ENCODE measurements around the gene OLFML3. TPM values are rescaled to one million over a fixed set of nuclear protein-coding genes. Genes with fewer than 3 reads are reported as not detected.

Gene OLFML3
- total RNA-seq, 1 donor from 2014 or later = 1.6 TPM

DNA sequence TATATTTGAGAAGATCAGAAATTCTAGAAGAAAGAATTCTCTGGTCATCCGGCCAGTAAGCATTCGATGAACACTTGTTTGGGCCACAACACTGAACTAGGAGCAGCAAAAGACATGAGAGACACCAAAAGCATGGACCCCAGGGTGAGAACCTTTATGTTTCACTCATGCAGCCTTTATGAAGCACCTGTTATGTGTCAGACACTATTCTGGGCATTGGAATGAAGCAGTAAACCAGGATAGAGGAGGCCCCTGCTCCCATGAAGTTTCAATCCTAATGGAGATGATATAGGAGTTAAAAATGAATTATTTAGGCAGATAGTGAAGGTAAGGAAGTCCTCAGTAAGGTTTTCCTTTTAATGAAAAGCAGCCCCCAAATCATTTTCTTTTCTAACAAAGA lies 43.6 kb downstream of the OLFML3 start:
- DNase-seq (ENCODE audit: low read depth) (no peak), FAIRE-seq (no peak)
- Histone ChIP-seq H3K36me3 (ENCODE audit: control insufficient read depth, insufficient read depth, low read length) (no peaks in the 10 kb centered on the region), H3K27me3 (ENCODE audit: control insufficient read depth, insufficient read depth, low read length) (no peaks in the 10 kb centered on the region), H3K4me3 (ENCODE audit: low read depth, low read length) (no peak overlapping the region)
- TF ChIP-seq, protein P1, sequence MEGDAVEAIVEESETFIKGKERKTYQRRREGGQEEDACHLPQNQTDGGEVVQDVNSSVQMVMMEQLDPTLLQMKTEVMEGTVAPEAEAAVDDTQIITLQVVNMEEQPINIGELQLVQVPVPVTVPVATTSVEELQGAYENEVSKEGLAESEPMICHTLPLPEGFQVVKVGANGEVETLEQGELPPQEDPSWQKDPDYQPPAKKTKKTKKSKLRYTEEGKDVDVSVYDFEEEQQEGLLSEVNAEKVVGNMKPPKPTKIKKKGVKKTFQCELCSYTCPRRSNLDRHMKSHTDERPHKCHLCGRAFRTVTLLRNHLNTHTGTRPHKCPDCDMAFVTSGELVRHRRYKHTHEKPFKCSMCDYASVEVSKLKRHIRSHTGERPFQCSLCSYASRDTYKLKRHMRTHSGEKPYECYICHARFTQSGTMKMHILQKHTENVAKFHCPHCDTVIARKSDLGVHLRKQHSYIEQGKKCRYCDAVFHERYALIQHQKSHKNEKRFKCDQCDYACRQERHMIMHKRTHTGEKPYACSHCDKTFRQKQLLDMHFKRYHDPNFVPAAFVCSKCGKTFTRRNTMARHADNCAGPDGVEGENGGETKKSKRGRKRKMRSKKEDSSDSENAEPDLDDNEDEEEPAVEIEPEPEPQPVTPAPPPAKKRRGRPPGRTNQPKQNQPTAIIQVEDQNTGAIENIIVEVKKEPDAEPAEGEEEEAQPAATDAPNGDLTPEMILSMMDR (IDR thresholded peaks at IDR 0.05; ENCODE audit: insufficient read depth, low read length, severe bottlenecking) = no peak

DNA sequence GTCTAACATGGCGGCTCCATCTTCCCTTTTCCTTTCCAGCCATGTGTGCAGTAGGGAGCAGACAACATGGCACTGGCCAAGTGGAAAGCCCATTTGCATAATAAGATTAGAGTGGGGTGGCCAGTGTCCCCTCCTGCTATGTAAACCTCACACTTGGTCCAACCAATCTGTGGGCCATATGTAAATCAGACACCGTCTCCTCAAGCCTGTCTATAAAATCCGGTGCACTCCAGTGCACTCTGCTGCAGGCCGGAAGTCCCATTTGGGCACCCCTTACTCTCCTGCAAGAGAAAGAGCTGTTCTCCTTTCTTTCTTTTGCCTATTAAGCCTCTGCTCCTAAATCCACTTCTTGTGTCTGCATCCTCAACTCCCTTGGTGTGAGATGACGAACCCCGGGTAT lies 44.1 kb downstream of the OLFML3 start:
- H3K4me3 ChIP-seq (ENCODE audit: low read depth, low read length) = no peak overlapping the region
- DNase-seq (ENCODE audit: low read depth) (no peak), FAIRE-seq (no peak)
- TF ChIP-seq, protein P1 (IDR thresholded peaks at IDR 0.05; ENCODE audit: insufficient read depth, low read length, severe bottlenecking) = no peak
- H3K27me3 ChIP-seq (ENCODE audit: control insufficient read depth, insufficient read depth, low read length) = no peaks in the 10 kb centered on the region
- no peaks in the 10 kb centered on the region for H3K36me3 ChIP-seq (ENCODE audit: control insufficient read depth, insufficient read depth, low read length)

DNA sequence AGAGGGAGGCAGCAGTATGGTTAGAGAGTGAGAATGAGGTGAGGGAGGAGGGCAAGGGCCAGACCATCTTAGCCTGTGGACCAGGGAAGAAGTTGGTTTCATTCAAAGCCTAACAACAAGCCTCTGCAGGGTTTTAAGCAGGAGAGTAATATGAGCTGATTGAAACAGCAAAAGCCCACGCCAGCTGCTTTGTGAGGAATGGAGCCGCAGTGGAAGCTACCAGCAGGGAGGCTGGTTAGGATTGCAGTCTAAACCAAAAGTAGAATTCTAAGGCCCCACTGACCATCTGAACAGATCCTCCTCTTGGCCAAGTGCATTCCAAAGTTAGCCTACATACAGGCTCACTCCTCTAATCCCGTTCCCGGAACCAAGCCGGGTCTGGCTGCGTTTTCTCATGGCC lies 44.8 kb downstream of the OLFML3 start:
- FAIRE-seq = no peak
- no peaks in the 10 kb centered on the region for H3K36me3 ChIP-seq (ENCODE audit: control insufficient read depth, insufficient read depth, low read length)

DNA sequence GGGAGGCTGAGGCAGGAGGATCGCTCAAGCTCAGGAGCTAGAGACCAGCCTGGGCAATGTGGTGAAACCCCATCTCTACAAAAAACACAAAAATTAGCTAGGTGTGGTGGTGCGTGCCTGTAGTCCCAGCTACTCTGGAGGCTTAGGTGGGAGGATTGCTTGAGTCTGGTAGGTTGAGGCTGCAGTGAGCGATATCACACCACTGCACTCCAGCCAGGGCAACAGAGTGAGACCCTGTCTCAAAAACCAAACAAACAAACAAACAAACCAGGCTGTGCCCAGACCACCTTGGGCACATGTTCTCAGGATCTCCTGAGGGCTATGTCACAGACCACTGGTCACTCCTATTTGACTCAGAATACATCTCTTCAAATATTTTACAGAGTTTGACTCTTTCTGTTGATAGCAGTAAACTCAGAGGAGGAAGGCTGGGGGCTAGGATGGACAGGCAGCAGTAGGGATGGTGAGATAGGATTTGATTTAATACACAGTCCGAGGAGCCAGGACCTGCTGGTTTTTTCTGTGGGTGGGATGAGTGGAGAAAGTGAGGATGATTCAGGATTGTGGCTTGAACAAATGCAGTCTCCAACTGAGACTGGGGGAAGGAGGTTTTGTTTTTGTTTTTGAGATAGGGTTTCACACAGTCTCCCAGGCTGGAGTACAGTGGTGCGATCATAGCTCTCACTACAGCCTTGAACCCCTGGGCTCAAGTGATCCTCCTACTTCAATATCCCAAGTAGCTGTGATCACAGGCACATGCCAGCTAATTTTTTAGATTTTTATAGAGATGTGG lies 46.5 kb downstream of the OLFML3 start:
- no peak overlapping the region for H3K4me3 ChIP-seq (ENCODE audit: low read depth, low read length)
- DNase-seq (ENCODE audit: low read depth) (no peak), FAIRE-seq (no peak)
- no peaks in the 10 kb centered on the region for H3K27me3 ChIP-seq (ENCODE audit: control insufficient read depth, insufficient read depth, low read length)
- H3K36me3 ChIP-seq (ENCODE audit: control insufficient read depth, insufficient read depth, low read length) = no peaks in the 10 kb centered on the region
- TF ChIP-seq, protein P1 (IDR thresholded peaks at IDR 0.05; ENCODE audit: insufficient read depth, low read length, severe bottlenecking) = no peak

More for the DNA sequence above, 44.8 kb downstream of the OLFML3 start:
- H3K4me3 ChIP-seq (ENCODE audit: low read depth, low read length) = no peak overlapping the region
- no peak for DNase-seq (ENCODE audit: low read depth)
- no peaks in the 10 kb centered on the region for H3K27me3 ChIP-seq (ENCODE audit: control insufficient read depth, insufficient read depth, low read length)
- TF ChIP-seq, protein P1 (IDR thresholded peaks at IDR 0.05; ENCODE audit: insufficient read depth, low read length, severe bottlenecking) = no peak

DNA sequence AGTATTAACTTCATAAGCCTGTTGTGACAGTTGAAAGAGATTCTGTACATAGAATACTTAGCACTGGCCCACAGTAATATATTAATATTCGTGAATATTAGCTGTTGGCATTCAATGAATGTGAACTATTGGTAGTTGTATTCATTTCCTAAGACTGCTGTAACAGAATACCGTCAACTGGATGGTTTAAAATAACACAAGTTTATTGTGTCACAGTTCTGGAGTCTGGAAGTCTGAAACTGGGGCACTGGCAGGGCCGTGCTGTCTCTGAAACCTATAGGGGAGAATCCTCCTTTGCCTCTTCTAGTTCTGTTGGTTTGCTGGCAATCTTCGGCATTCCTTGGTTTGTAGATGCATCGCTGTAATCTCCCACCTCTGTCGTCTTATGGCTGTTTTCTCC lies 47.5 kb downstream of the OLFML3 start:
- DNase-seq (ENCODE audit: low read depth) (no peak), FAIRE-seq (no peak)
- H3K36me3 ChIP-seq (ENCODE audit: control insufficient read depth, insufficient read depth, low read length) = no peaks in the 10 kb centered on the region
- TF ChIP-seq, protein P1 (IDR thresholded peaks at IDR 0.05; ENCODE audit: insufficient read depth, low read length, severe bottlenecking) = no peak
- no peaks in the 10 kb centered on the region for H3K27me3 ChIP-seq (ENCODE audit: control insufficient read depth, insufficient read depth, low read length)
- H3K4me3 ChIP-seq (ENCODE audit: low read depth, low read length) = no peak overlapping the region

Other genes with a start within 250 kb of the OLFML3 start
- 5.5 and 7.4 TPM in 2 replicates for gene PHTF1, start 220.0 kb upstream of the OLFML3 start, total RNA-seq
- 7.9 and 12.9 TPM in 2 replicates for gene RSBN1, start 167.0 kb upstream of the OLFML3 start, total RNA-seq
- gene PTPN22, start 107.8 kb upstream of the OLFML3 start, total RNA-seq = under 0.01 and 0.26 TPM in 2 replicates
- under 0.01 and 1.0 TPM in 2 replicates for gene BCL2L15, start 91.9 kb upstream of the OLFML3 start, total RNA-seq
- 6.1 and 10.0 TPM in 2 replicates for gene AP4B1, start 74.7 kb upstream of the OLFML3 start, total RNA-seq
- gene DCLRE1B, start 74.1 kb upstream of the OLFML3 start, total RNA-seq = 0.79 and 1.0 TPM in 2 replicates
- 18.7 and 24.2 TPM in 2 replicates for gene HIPK1, start 50.1 kb upstream of the OLFML3 start, total RNA-seq
- not detected in 2 replicates for gene SYT6, start 174.4 kb downstream of the OLFML3 start, total RNA-seq

Measured in bronchial epithelial cell (primary cell).